Testis (tissue), 3 donors: Measurements from ENCODE around the gene HPD. TPM values are rescaled to one million over a fixed set of nuclear protein-coding genes. Genes with fewer than 3 reads are reported as not detected.

ENCODE experiments used
- DNase-seq: peaks from one replicate; pipeline ENCODE4 v3.0.0-alpha.2; 2019
- H3K27ac ChIP-seq, 2 donors: fragments of 200-600 bp; sonication (generic); one replicate each; pipeline ENCODE4 v1.5.1; 2019
- H3K27me3 ChIP-seq: fragments of 200-600 bp; sonication (generic); one replicate; pipeline ENCODE4 v1.5.1; 2019
- H3K36me3 ChIP-seq: fragments of 200-600 bp; sonication (generic); one replicate; pipeline ENCODE4 v1.5.1; 2017; ENCODE audit warnings: low read depth; ENCODE audit errors: missing control alignments
- H3K4me1 ChIP-seq: fragments of 200-600 bp; sonication (generic); one replicate; pipeline ENCODE4 v1.5.1; 2019
- H3K4me3 ChIP-seq, 2 donors: fragments of 200-600 bp; sonication (generic); one replicate each; pipeline ENCODE4 v1.5.1; 2017 to 2019
- H3K9me3 ChIP-seq: fragments of 200-600 bp; sonication (generic); one replicate; pipeline ENCODE4 v1.5.1; 2017
- CTCF ChIP-seq, 3 experiments: fragments of 450-650 bp in 2 of 3; fragments of 200-600 bp in 1 of 3; sonication (generic) in 1 of 3; IDR thresholded peaks; one replicate each; pipeline ENCODE4 v1.5.1; 2016 to 2019; ENCODE audit warnings: antibody characterized with exemption in 3 of 3, mild to moderate bottlenecking in 2 of 3, moderate library complexity in 1 of 3
- POLR2A ChIP-seq: fragments of 450-650 bp; IDR thresholded peaks from one replicate; pipeline ENCODE4 v1.6.1; 2017; ENCODE audit warnings: antibody characterized with exemption, mild to moderate bottlenecking, moderate library complexity
- WGBS, 2 donors: methylation state at CpG; one replicate each; pipeline ENCODE4 v1.1.5; 2018; 5-methylcytosine and 5-hydroxymethylcytosine counted together
- intact Hi-C: fragments of 100-400 bp; cut with DNase I; formaldehyde crosslinking; loops from one replicate; pipeline ENCODE4 v1.15.1; 2023; ENCODE audit warnings: low total_unique reads
- polyA plus RNA-seq: library from polyadenylated mRNA; stranded (reverse); fragments of 350-450 nt; fragmentation: Illumina TruSeq; extraction: RNeasy Lipid Tissue Mini Kit (QIAGEN cat#74804); gene quantifications from one replicate; pipeline ENCODE4 v1.2.3, GENCODE V29; 2014; ENCODE audit warnings: low read depth, low replicate concordance; ENCODE audit not compliant: insufficient read depth
- total RNA-seq, 2 donors: library from RNA; depleted of rRNA; stranded (reverse); fragments of >200 nt; gene quantifications; one replicate each; pipeline ENCODE4 v1.2.3, GENCODE V29; 2016

HPD gene
- total and polyA plus RNA-seq, 3 donors from 2014 or later, result 5.9 to 11.6 (median 10.6) TPM

GRCh38 chr12:121822393-121823100, 36.1 kb downstream of the HPD start:
- WGBS, 2 donors, result 89% methylated on average over 23 to 39 of the region's 39 CpGs
- DNase-seq, result no peak
- H3K4me3 ChIP-seq, result no peak overlapping the region
- no peak for TF ChIP-seq CTCF (IDR thresholded peaks at IDR 0.05)
- no peak for TF ChIP-seq POLR2A
- H3K9me3 ChIP-seq, result no peaks in the 10 kb centered on the region
- H3K4me1 ChIP-seq, result no peaks in the 10 kb centered on the region
- H3K27ac ChIP-seq, result no peak overlapping the region
- no peaks in the 10 kb centered on the region for H3K27me3 ChIP-seq
- no peaks in the 10 kb centered on the region for H3K36me3 ChIP-seq
- intact Hi-C loops, result no loop called here

GRCh38 chr12:121820056-121820455, 38.6 kb downstream of the HPD start:
- no peak overlapping the region for H3K4me3 ChIP-seq
- no peak for DNase-seq
- WGBS, 2 donors, result 58 to 70% methylated on average over 5 to 7 of the region's 7 CpGs

GRCh38 chr12:121819212-121819949, 39.3 kb downstream of the HPD start:
- no peaks in the 10 kb centered on the region for H3K9me3 ChIP-seq
- no peak overlapping the region for H3K4me3 ChIP-seq
- H3K4me1 ChIP-seq, result no peaks in the 10 kb centered on the region
- intact Hi-C loops, result no loop called here
- TF ChIP-seq CTCF (IDR thresholded peaks at IDR 0.05) (no peak), POLR2A (no peak)
- no peak for DNase-seq
- no peaks in the 10 kb centered on the region for H3K27me3 ChIP-seq
- H3K27ac ChIP-seq, result no peak overlapping the region
- H3K36me3 ChIP-seq, result no peaks in the 10 kb centered on the region
- 91 to 94% methylated on average over 11 to 22 of the region's 22 CpGs for WGBS, 2 donors

More at GRCh38 chr12:121820056-121820455, 38.6 kb downstream of the HPD start:
- Histone ChIP-seq H3K9me3 (no peaks in the 10 kb centered on the region), H3K4me1 (no peaks in the 10 kb centered on the region), H3K27ac (no peak overlapping the region), H3K27me3 (no peaks in the 10 kb centered on the region), H3K36me3 (no peaks in the 10 kb centered on the region)
- intact Hi-C loops, result no loop called here
- no peak for TF ChIP-seq POLR2A
- TF ChIP-seq CTCF (IDR thresholded peaks at IDR 0.05), result no peak

GRCh38 chr12:121817648-121818043, 41.0 kb downstream of the HPD start:
- TF ChIP-seq POLR2A, result no peak
- no peak for TF ChIP-seq CTCF (IDR thresholded peaks at IDR 0.05)
- intact Hi-C loops, result no loop called here
- Histone ChIP-seq H3K36me3 (no peaks in the 10 kb centered on the region), H3K4me1 (peaks cover 13% of the 10 kb centered on the region), H3K27ac (no peak overlapping the region), H3K9me3 (no peaks in the 10 kb centered on the region), H3K27me3 (no peaks in the 10 kb centered on the region), H3K4me3 (no peak overlapping the region)
- no peak for DNase-seq
- 91 to 96% methylated on average over 18 of the region's 18 CpGs for WGBS, 2 donors
